CD4-positive, CD25-positive, alpha-beta regulatory T cell (primary cell): ENCODE results near the gene CDH3. TPM values are rescaled to one million over a fixed set of nuclear protein-coding genes. Genes with fewer than 3 reads are reported as not detected.

Experiments used
- ATAC-seq, 2 donors: fragments of 150-1000 bp; cut with Tn5 transposase; one replicate each; pipeline ENCODE4 v1.10.0; 2021; ENCODE audit warnings: low read depth in 2 of 2, moderate number of reproducible peaks in 2 of 2, moderate library complexity in 1 of 2
- DNase-seq, 3 donors: peaks; one replicate each; pipeline versions ENCODE4 v3.0.0 to v3.0.0-alpha.2; 2012 to 2022; ENCODE audit warnings: mixed read lengths in 1 of 3
- H3K27ac ChIP-seq: one replicate; pipeline ENCODE4 v1.7.0; 2013; ENCODE audit warnings: mild to moderate bottlenecking, low read length; ENCODE audit not compliant: insufficient read depth, poor library complexity, severe bottlenecking
- H3K27me3 ChIP-seq: one replicate; pipeline ENCODE4 v1.7.0; 2013; ENCODE audit warnings: low read length; ENCODE audit not compliant: control insufficient read depth, insufficient read depth
- H3K36me3 ChIP-seq: one replicate; pipeline ENCODE4 v1.7.0; 2013; ENCODE audit warnings: mild to moderate bottlenecking, low read length, moderate library complexity; ENCODE audit not compliant: control insufficient read depth, insufficient read depth
- H3K4me1 ChIP-seq: 2 replicates; pipeline ENCODE4 v1.7.0; 2013; ENCODE audit warnings: mild to moderate bottlenecking, low read length; ENCODE audit not compliant: insufficient read depth, control insufficient read depth, poor library complexity, severe bottlenecking
- H3K4me3 ChIP-seq: one replicate; pipeline ENCODE4 v1.7.0; 2013; ENCODE audit warnings: low read depth, mild to moderate bottlenecking, low read length, moderate library complexity
- H3K9me3 ChIP-seq, 2 experiments: 1 replicate in 1 of 2; 2 replicates in 1 of 2; pipeline ENCODE4 v1.7.0; 2013; ENCODE audit warnings: low read length in 2 of 2, mild to moderate bottlenecking in 1 of 2, moderate library complexity in 1 of 2; ENCODE audit not compliant: control insufficient read depth in 2 of 2
- H3K27ac Mint-ChIP-seq, 3 donors: one replicate each; pipeline ENCODE4 v1.8.0; 2020 to 2022; ENCODE audit warnings: mild to moderate bottlenecking in 3 of 3, mixed read lengths in 3 of 3, moderate library complexity in 2 of 3
- H3K27me3 Mint-ChIP-seq: one replicate; pipeline ENCODE4 v1.8.0; 2022; ENCODE audit warnings: mild to moderate bottlenecking, mixed read lengths
- H3K36me3 Mint-ChIP-seq: one replicate; pipeline ENCODE4 v1.8.0; 2020; ENCODE audit warnings: mixed read lengths
- H3K4me1 Mint-ChIP-seq, 4 donors: one replicate each; pipeline ENCODE4 v1.8.0; 2020 to 2022; ENCODE audit warnings: mixed read lengths in 4 of 4, mild to moderate bottlenecking in 1 of 4
- H3K4me3 Mint-ChIP-seq, 4 donors: one replicate each; pipeline ENCODE4 v1.8.0; 2020 to 2022; ENCODE audit warnings: mild to moderate bottlenecking in 4 of 4, mixed read lengths in 4 of 4, moderate library complexity in 3 of 4
- H3K9me3 Mint-ChIP-seq, 7 donors: one replicate each; pipeline ENCODE4 v1.8.0; 2020 to 2022; ENCODE audit warnings: mixed read lengths in 7 of 7, mild to moderate bottlenecking in 3 of 7, moderate library complexity in 2 of 7
- polyA plus RNA-seq, 4 donors: library from polyadenylated mRNA; unstranded; fragments of 300-500 nt; fragmentation: Illumina TruSeq; gene quantifications; one replicate each; pipeline ENCODE4 v1.2.3, GENCODE V29; 2021
- total RNA-seq: library from RNA; stranded (reverse); gene quantifications from one replicate; pipeline ENCODE4 v1.2.3, GENCODE V29; 2022

The CDH3 gene
- total and polyA plus RNA-seq, 5 donors from 2014 or later: 0.03 to 0.38 (median 0.20) TPM; not detected in 1

DNA sequence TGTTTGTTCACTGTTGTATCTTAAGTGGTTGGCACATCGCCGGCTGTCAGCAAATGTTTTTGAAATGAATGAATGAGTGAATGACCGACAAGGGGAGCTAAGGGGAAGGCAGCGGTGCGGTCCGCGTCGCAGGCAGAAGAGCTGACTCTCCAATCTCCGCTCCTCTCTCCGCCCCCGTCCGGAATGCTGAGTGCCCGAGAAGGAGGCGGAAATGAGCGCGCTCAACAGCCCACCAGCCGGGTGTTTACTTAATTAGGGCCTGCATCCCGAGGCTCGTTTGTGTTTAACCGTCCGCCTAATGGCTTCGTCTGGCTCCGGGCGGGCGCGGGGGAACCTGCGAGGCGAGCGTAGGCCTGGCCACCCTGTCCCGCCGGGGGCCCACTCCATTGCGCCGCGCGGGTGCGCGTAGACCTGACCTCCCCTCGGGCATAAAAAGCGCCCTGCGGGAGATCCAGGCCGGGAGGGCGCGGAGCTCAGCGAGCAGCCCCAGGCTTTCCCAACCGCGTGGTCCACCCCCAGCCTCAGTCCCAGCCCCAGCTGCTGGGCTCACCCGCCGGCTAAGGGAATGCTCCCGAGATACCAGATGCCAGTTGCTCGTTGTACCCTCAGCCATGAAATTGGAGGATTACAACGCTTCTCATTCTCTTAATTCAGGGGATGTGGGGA lies 2.5 kb upstream of the CDH3 start:
- peaks cover 0 to 23% (median 0%) of the 10 kb centered on the region in 4 donors for H3K4me1 Mint-ChIP-seq
- Histone ChIP-seq H3K4me3 (no peak overlapping the region), H3K4me1 (peaks cover 19% of the 10 kb centered on the region), H3K36me3 (no peaks in the 10 kb centered on the region), H3K9me3 (no peaks in the 10 kb centered on the region), H3K27ac (no peak overlapping the region), H3K27me3 (peaks cover 15% of the 10 kb centered on the region)
- ATAC-seq (no peak), DNase-seq (no peak)
- peaks cover 0 to 4% (median 3%) of the 10 kb centered on the region in 7 donors for H3K9me3 Mint-ChIP-seq
- H3K4me3 Mint-ChIP-seq: peak overlapping the region in 1 of 4 donors; percentile 13
- peaks cover 3% of the 10 kb centered on the region for H3K36me3 Mint-ChIP-seq
- no peak overlapping the region for H3K27ac Mint-ChIP-seq
- peaks cover 53% of the 10 kb centered on the region for H3K27me3 Mint-ChIP-seq

DNA sequence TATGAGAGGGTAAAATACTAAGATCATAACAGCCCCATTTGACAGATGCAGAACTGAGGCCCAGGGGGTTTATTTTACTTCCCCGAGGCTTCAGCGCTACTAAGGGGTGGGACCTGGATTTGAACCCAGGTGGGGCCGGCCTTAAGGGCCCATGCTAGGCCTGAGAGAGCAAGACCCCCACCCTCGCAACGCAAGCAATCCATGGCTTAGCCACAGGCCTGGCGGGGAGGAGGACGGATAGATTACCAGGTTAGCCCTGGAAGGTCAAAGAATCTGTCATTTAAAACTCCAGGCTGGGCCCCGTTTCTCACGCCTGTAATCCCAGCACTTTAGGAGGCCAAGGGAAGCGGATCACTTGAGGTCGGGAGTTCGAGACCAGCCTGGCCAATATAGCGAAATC lies 1.9 kb upstream of the CDH3 start:
- Histone ChIP-seq H3K4me3 (no peak overlapping the region), H3K27ac (no peak overlapping the region), H3K27me3 (peaks cover 21% of the 10 kb centered on the region), H3K9me3 (no peaks in the 10 kb centered on the region), H3K4me1 (peaks cover 19% of the 10 kb centered on the region), H3K36me3 (no peaks in the 10 kb centered on the region)
- Mint-ChIP-seq H3K27ac (no peak overlapping the region), H3K9me3 (peaks cover 0 to 4% (median 3%) of the 10 kb centered on the region in 7 donors), H3K36me3 (peaks cover 3% of the 10 kb centered on the region), H3K4me3 (peak overlapping the region in 2 of 4 donors; percentile 13 to 65), H3K27me3 (peaks cover 59% of the 10 kb centered on the region), H3K4me1 (peaks cover 0 to 23% (median 0%) of the 10 kb centered on the region in 4 donors)
- ATAC-seq: no peak
- no peak for DNase-seq

DNA sequence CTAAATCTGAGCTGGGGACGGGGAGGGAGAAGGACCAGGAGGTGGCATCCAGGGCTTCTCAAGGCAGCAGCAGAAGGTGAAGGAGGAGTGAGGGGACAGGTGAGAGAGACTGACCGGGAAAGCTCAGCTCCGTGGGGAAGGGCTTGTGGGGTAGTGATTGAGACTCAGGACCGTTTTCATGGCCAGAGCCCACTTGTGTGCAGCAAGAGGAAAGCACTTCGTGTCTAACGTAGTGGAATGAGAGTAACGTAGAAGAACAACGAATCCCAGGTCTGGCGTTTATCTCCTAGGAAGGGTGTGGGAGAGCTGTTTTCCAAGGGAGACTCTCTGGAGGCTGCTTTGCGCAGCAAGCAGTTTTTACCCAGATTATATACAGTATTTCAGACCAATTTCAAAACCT lies 1.3 kb upstream of the CDH3 start:
- H3K9me3 ChIP-seq: no peaks in the 10 kb centered on the region
- H3K9me3 Mint-ChIP-seq: peaks cover 0 to 4% (median 1%) of the 10 kb centered on the region in 7 donors
- H3K36me3 ChIP-seq: no peaks in the 10 kb centered on the region
- DNase-seq: no peak
- H3K27me3 ChIP-seq: peaks cover 23% of the 10 kb centered on the region
- H3K27ac ChIP-seq: no peak overlapping the region
- peaks cover 0 to 23% (median 0%) of the 10 kb centered on the region in 4 donors for H3K4me1 Mint-ChIP-seq
- ATAC-seq: no peak
- peaks cover 19% of the 10 kb centered on the region for H3K4me1 ChIP-seq
- peak overlapping the region in 2 of 4 donors; percentile 39 to 50 for H3K4me3 Mint-ChIP-seq
- no peak overlapping the region for H3K27ac Mint-ChIP-seq
- peaks cover 63% of the 10 kb centered on the region for H3K27me3 Mint-ChIP-seq
- H3K36me3 Mint-ChIP-seq: peaks cover 3% of the 10 kb centered on the region
- no peak overlapping the region for H3K4me3 ChIP-seq

DNA sequence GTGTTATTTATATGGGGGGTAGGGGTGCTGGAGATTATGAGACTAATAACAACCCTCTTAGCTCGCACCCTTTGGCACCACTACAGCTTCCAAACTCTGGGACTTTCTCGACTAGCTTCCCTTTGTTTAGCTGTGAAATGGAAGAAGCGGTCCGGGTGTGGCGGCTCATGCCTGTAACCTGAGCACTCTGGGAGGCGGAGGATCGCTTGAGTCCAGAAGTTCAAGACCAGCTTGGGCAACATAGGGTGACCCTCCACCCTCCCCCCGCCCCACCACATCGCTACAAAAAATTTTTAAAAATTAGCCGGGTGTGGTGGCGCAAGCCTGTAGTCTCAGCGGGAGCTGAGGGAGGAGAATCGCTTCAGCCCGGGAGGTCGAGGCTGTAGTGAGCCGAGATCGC lies 814 bp upstream of the CDH3 start:
- peaks cover 27% of the 10 kb centered on the region for H3K27me3 ChIP-seq
- H3K27ac Mint-ChIP-seq: no peak overlapping the region

GRCh38 chr16:68645494-68646388 lies 631 bp downstream of the CDH3 start:
- H3K4me3 ChIP-seq: no peak overlapping the region
- Mint-ChIP-seq H3K4me3 (peak overlapping the region in 2 of 4 donors; percentile 19 to 72), H3K27ac (no peak overlapping the region), H3K4me1 (peaks cover 0 to 23% (median 0%) of the 10 kb centered on the region in 4 donors), H3K36me3 (peaks cover 3% of the 10 kb centered on the region), H3K9me3 (peaks cover 0 to 4% (median 1%) of the 10 kb centered on the region in 7 donors), H3K27me3 (peaks cover 73% of the 10 kb centered on the region)
- ATAC-seq (no peak), DNase-seq (no peak)
- no peaks in the 10 kb centered on the region for H3K9me3 ChIP-seq
- no peak overlapping the region for H3K27ac ChIP-seq
- no peaks in the 10 kb centered on the region for H3K36me3 ChIP-seq
- H3K4me1 ChIP-seq: peaks cover 19% of the 10 kb centered on the region
- peaks cover 27% of the 10 kb centered on the region for H3K27me3 ChIP-seq

More for the DNA sequence above, 814 bp upstream of the CDH3 start:
- DNase-seq (no peak), ATAC-seq (no peak)
- H3K9me3 ChIP-seq: no peaks in the 10 kb centered on the region
- Mint-ChIP-seq H3K36me3 (peaks cover 3% of the 10 kb centered on the region), H3K4me3 (peak overlapping the region in 2 of 4 donors; percentile 39 to 81), H3K27me3 (peaks cover 67% of the 10 kb centered on the region), H3K4me1 (peaks cover 0 to 23% (median 0%) of the 10 kb centered on the region in 4 donors), H3K9me3 (peaks cover 0 to 4% (median 1%) of the 10 kb centered on the region in 7 donors)
- H3K4me1 ChIP-seq: peaks cover 19% of the 10 kb centered on the region
- H3K4me3 ChIP-seq: no peak overlapping the region
- no peaks in the 10 kb centered on the region for H3K36me3 ChIP-seq
- no peak overlapping the region for H3K27ac ChIP-seq

DNA sequence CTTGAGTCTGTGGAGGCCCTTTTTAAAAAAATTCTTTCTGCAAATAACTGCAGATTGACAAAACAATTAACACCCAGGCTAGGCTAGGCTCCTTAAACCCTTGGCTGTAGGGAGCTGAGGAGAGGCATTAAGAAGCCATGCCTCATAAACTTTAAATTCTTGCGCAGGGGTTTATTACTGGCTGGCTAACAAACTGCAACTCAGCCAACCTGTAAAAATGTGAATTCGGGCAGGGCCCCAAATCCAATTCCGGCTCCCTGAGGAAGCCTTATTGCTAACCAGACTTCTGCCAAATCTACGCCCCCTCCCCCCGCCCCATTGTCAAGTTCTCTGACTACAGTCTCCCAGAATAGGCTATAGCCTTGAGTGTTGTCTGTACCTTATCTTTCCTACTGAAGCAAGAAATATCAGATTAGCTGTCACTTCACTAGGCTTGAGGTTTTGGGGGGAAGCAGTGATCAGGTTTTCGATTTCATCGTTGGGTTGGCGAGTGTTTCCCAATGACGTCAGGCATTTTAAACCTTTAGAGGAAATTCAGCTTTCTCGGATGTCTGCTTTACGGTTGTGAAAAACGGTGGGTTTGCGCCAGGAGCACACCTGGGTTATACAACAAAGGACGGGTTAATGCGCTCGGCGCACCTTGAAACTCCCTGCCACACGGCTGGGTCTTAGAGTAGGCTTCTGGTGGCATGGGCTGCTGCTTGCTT lies 2.0 kb downstream of the CDH3 start:
- H3K27ac Mint-ChIP-seq: no peak overlapping the region
- peaks cover 63% of the 10 kb centered on the region for H3K27me3 Mint-ChIP-seq
- H3K36me3 Mint-ChIP-seq: no peaks in the 10 kb centered on the region
- H3K4me3 ChIP-seq: no peak overlapping the region
- peaks cover 0 to 3% (median 0%) of the 10 kb centered on the region in 7 donors for H3K9me3 Mint-ChIP-seq
- peaks cover 19% of the 10 kb centered on the region for H3K4me1 ChIP-seq
- DNase-seq: no peak
- no peak overlapping the region for H3K27ac ChIP-seq
- H3K36me3 ChIP-seq: no peaks in the 10 kb centered on the region
- H3K9me3 ChIP-seq: no peaks in the 10 kb centered on the region
- H3K4me1 Mint-ChIP-seq: peaks cover 0 to 23% (median 0%) of the 10 kb centered on the region in 4 donors
- H3K27me3 ChIP-seq: peaks cover 23% of the 10 kb centered on the region
- no peak overlapping the region for H3K4me3 Mint-ChIP-seq
- no peak for ATAC-seq

- ATAC-seq (no peak), DNase-seq (no peak)
- H3K27ac ChIP-seq: no peak overlapping the region
- no peaks in the 10 kb centered on the region for H3K36me3 ChIP-seq
- Mint-ChIP-seq H3K4me1 (peaks cover 0 to 5% (median 0%) of the 10 kb centered on the region in 4 donors), H3K27ac (no peak overlapping the region), H3K36me3 (no peaks in the 10 kb centered on the region), H3K9me3 (no peaks in the 10 kb centered on the region), H3K27me3 (peaks cover 42% of the 10 kb centered on the region), H3K4me3 (no peak overlapping the region)
- peaks cover 2% of the 10 kb centered on the region for H3K4me1 ChIP-seq
- H3K9me3 ChIP-seq: no peaks in the 10 kb centered on the region
- H3K4me3 ChIP-seq: no peak overlapping the region
- H3K27me3 ChIP-seq: peaks cover 17% of the 10 kb centered on the region
Measured at GRCh38 chr16:68651136-68651535, 6.0 kb downstream of the CDH3 start.
